ENCODE measurements around the gene ZNF688.

Gene ZNF688

DNA sequence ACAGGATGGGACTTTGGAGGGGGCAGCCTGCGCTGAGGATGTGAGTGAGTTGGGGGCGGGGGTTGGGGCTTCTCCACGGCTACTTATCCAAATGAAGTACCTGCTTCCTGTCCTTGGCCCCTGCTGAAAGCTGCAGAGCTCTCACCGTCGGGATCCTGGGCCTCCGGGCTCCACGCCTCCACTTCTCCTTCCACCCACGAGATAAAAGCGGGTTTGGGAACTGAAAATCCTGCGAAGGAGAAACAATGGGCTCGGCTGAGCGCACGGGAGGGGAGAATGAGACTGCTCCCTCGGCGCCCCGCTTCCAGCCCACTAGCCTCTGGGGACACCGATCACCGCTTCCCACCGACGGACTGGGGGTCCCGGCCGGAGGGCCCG lies 13.5 kb upstream of the ZNF688 start:
- no peak for DNase-seq

DNA sequence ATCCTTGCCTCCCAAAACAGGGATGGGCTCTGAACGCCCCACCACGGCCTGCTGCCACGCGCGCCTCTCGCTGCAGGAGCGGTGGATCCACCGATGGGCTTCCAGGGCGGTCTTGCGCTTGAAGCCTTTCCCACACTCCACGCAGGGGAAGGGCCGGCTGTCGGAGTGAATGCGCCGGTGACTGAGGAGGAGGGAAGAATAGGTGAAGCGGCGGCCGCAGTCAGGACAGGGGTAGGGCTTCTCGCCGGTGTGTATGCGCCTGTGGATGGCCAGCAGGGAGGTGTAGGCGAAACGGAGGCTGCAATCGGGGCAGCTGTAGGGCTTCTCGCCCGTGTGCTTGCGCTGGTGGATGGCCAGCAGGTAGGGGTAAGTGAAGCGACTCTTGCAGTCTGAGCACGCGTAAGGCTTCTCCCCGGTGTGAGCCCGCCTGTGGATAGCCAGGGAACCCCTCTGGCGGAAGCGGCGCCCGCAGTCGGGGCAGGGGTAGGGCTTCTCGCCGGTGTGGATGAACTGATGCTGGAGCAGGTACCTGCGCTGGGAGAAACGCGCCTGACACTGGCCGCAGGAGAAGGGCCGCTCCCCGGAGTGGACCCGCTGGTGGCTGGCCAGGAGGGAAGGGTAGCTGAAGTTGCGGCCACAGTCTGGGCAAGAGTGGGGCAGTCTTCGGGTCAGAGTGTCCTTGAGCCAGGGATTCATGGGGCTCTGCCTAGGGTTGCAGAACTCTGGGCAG lies 11.3 kb upstream of the ZNF688 start:
- DNase-seq, result no peak

- DNase-seq, result no peak
These were observed 9.9 kb upstream of the ZNF688 start for GRCh38 chr16:30581457-30581856.

- no peak for DNase-seq
These were observed 3.2 kb upstream of the ZNF688 start for GRCh38 chr16:30574678-30575077.

GRCh38 chr16:30570636-30571444 lies 674 bp downstream of the ZNF688 start:
- no peak for DNase-seq

DNA sequence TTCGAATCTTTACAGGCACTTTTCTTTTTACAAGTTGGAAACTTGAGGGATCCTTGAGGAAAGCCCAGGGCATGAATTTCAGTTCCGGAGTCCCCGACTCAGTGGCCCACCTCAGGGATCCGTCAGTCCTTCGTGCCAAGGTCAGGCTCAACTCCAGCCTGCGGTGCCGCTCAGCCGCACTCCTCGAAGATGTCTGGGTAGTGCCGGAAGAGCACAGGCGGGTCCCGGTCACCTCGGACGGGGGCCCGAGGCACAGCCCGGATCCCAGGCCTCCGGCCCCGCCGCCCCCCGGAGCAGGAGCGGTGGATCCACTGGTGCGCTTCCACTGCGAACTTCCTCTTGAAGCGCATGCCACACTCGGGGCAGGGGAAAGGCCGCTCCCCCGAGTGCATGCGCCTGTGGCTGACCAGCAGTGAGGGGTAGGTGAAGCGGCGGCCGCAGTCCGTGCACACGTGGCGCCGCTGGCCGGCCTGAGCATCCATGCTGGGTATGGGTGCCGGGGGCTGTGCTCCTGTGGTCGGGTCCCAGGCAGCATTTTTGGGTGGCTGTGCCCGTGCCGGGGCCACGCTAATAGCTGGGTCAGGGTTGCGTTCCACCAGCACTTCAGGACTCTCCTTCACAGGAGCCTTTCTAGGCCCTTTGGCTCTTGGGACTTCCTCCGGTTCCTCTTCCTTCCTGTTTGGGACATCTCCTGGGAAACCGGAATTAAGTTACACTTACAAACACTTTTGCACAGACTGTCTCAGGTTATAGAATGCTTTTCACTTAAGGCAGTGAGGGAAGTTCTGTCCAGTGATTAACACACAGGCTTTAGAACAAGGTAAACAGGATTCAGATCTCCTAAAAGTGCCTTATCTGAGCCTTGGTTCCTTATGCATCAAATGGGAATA lies 1.5 kb downstream of the ZNF688 start:
- DNase-seq, result no peak

DNA sequence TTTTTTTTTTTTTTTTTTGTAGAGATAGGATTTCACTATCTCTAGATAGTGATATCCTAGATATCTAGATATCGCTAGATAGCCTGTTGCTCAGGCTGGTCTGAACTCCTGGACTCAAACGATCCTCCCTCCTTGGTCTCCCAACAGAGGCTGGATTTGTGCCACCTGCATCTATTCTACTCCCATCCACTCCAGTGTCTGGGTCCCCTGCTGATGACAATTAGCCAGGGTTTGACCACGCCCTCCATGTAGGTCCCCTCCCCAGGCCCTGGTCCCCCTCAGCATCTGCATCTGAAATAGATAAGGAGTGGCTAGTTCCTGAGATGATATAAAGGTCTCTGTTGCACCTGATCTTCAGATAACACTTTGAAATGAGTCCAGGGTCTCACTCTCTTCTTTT lies 2.2 kb downstream of the ZNF688 start:
- no peak for DNase-seq

- no peak for DNase-seq
These were observed 3.4 kb downstream of the ZNF688 start for GRCh38 chr16:30567991-30568638.

GRCh38 chr16:30567160-30567990 lies 4.1 kb downstream of the ZNF688 start:
- peak; percentile 40 for DNase-seq

- DNase-seq, result no peak
These were observed 5.0 kb downstream of the ZNF688 start for GRCh38 chr16:30566531-30566930.

- DNase-seq, result no peak
These were observed 5.5 kb downstream of the ZNF688 start for GRCh38 chr16:30565984-30566383.

DNA sequence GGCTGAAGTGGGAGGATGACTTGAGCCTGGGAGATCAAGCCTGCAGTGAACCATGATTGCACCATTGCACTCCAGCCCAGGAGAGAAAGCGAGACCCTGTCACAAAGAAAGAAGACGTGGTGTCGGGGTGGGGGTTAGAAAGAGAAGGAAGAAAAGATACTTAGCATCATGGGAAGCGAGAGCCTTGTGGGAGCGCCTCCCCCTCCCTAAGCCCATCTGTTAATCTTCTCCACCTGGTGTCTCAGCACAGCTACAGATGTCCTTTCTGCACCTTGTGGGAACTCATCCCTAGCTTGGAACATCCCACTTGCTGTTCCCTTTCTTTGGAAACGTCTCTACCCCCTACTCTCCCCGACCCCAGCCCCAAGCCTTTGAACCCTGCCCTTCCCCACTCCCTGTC lies 6.0 kb downstream of the ZNF688 start:
- no peak for DNase-seq

GRCh38 chr16:30562021-30562420 lies 9.5 kb downstream of the ZNF688 start:
- no peak for DNase-seq

- no peak for DNase-seq
These were observed 10.3 kb downstream of the ZNF688 start for GRCh38 chr16:30561089-30561816.

- no peak for DNase-seq
These were observed 11.8 kb downstream of the ZNF688 start for GRCh38 chr16:30559690-30560089.

DNA sequence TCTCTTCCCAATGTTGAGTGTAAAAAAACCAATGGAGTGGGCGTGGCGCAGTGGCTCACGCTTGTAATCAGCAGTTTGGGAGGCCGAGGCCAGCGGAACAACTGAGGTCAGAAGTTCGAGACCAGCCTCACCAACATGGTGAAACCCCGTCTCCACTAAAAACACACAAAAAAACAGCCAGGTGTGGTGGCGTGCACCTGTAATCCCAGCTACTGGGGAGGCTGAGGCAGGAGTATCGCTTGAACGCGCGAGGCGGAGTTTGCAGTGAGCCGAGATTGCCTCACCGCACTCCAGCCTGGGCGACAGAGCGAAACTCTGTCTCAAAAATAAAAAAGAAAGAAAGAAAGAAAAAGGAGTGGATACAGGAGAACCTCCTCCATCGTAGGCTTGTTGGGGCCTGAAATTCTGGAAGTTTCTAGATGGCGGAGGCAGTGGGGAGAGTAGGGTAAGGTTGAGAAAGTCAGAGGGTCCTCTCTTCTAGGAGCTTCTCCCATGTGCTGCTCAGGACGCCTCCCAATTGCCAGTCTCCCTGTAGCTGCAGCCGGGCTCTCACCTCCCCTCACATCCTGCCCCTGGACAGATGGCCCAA lies 12.6 kb downstream of the ZNF688 start:
- no peak for DNase-seq

- DNase-seq, result peak; percentile 97
These were observed 13.3 kb downstream of the ZNF688 start, which contains the start of gene ZNF764 for GRCh38 chr16:30557957-30558788. TSS of gene ZNF764 (minus strand) at chr16:30558374. CDS start at chr16:30558182, 192 bp downstream.

GRCh38 chr16:30557707-30557956 lies 13.9 kb downstream of the ZNF688 start:
- DNase-seq, result no peak

- no peak for DNase-seq
These were observed 15.4 kb downstream of the ZNF688 start for GRCh38 chr16:30556125-30556473.
